Neural cell (in vitro differentiated cells): ENCODE results near the gene EXTL1.

ENCODE experiments used
- CTCF ChIP-seq: fragments of 450-650 bp; IDR thresholded peaks from 2 replicates; pipeline ENCODE4 v1.5.1; 2014; ENCODE audit warnings: antibody characterized with exemption, mild to moderate bottlenecking, moderate library complexity; ENCODE audit not compliant: poor library complexity, severe bottlenecking
- POLR2AphosphoS5 ChIP-seq: IDR thresholded peaks from 2 replicates; pipeline ENCODE4 v1.6.1; 2012
- RAD21 ChIP-seq: fragments of 450-650 bp; conservative IDR thresholded peaks from 2 replicates; pipeline ENCODE4 v1.6.1; 2014; ENCODE audit warnings: antibody characterized with exemption, mild to moderate bottlenecking, moderate library complexity

- TF ChIP-seq CTCF = no peak
- no peak for TF ChIP-seq RAD21
- TF ChIP-seq POLR2AphosphoS5 = no peak
Observed at GRCh38 chr1:26037904-26038303, 16.3 kb downstream of the EXTL1 start.
